OCI-LY3 (cell line): Measurements from ENCODE around the gene NDUFS8.
"Not testable (repeated sequence)": the region's sequence is repeated elsewhere in the genome, so short reads cannot be mapped to it uniquely, and the experiment has no call there.

Source experiments
- H2AFZ ChIP-seq: fragments of 200-600, 300-600 bp; shearing (Covaris generic); 2 replicates; pipeline ENCODE4 v1.6.0; 2014; ENCODE audit warnings: antibody characterized with exemption, low read depth, low read length
- H3K27ac ChIP-seq: fragments of 200-600, 300-600 bp; sonication (generic); 2 replicates; pipeline ENCODE4 v1.5.1; 2014; ENCODE audit warnings: mild to moderate bottlenecking, low read length, moderate library complexity, mixed read lengths
- H3K27me3 ChIP-seq: fragments of 200-600, 300-600 bp; sonication (generic); 2 replicates; pipeline ENCODE4 v1.6.1; 2014; ENCODE audit warnings: low read depth, low read length, mixed read lengths
- H3K36me3 ChIP-seq: fragments of 200-600, 300-600 bp; sonication (generic); replicated peaks from 2 replicates; pipeline ENCODE3; 2014; ENCODE audit warnings: low read depth, low read length, mixed read lengths
- H3K4me1 ChIP-seq: fragments of 300-600, 200-600 bp; sonication (generic); 2 replicates; pipeline ENCODE4 v1.6.1; 2014; ENCODE audit warnings: low read length, mixed read lengths
- H3K4me2 ChIP-seq: fragments of 200-600, 300-600 bp; sonication (generic); 2 replicates; pipeline ENCODE4 v1.6.1; 2014; ENCODE audit warnings: low read length, mixed read lengths
- H3K4me3 ChIP-seq: fragments of 300-600, 200-600 bp; sonication (generic); 2 replicates; pipeline ENCODE4 v1.5.1; 2014; ENCODE audit warnings: antibody characterized with exemption, mild to moderate bottlenecking, low read length, moderate library complexity
- H3K79me2 ChIP-seq: fragments of 300-600, 200-600 bp; shearing (Covaris generic); 2 replicates; pipeline ENCODE4 v1.6.1; 2014; ENCODE audit warnings: mild to moderate bottlenecking, low read length, mixed read lengths
- H3K9ac ChIP-seq: fragments of 300-600, 200-600 bp; shearing (Covaris generic); 2 replicates; pipeline ENCODE4 v1.6.0; 2014; ENCODE audit warnings: mild to moderate bottlenecking, low read length, moderate library complexity
- H3K9me3 ChIP-seq: fragments of 200-600, 300-600 bp; shearing (Covaris generic); 2 replicates; pipeline ENCODE4 v1.6.1; 2014; ENCODE audit warnings: low read length, mixed read lengths; ENCODE audit not compliant: insufficient read depth
- H4K20me1 ChIP-seq: fragments of 200-600, 300-600 bp; sonication (generic); 2 replicates; pipeline ENCODE4 v1.6.1; 2016; ENCODE audit warnings: low read length, mixed read lengths; ENCODE audit not compliant: insufficient read depth
- CTCF ChIP-seq: fragments of 200-600, 300-600 bp; sonication (generic); IDR thresholded peaks from 2 replicates; pipeline ENCODE4 v1.5.1; 2014; ENCODE audit warnings: antibody characterized with exemption, low read length, low read depth
- EZH2phosphoT487 ChIP-seq: fragments of 200-600 bp; shearing (Covaris generic); IDR thresholded peaks from 2 replicates; pipeline ENCODE4 v1.6.1; 2018; ENCODE audit warnings: antibody characterized with exemption, mixed run types, low read depth

NDUFS8 gene

GRCh38 chr11:68030318-68031143 lies at the start of gene NDUFS8:
NDUFS8 (plus strand) TSS chr11:68030681; CDS start chr11:68032152, 1,471 bp downstream.
- TF ChIP-seq CTCF (no peak), EZH2phosphoT487 (no peak)
- Histone ChIP-seq H3K4me1 (peaks cover 16% of the 10 kb centered on the region), H3K9ac (peak within 1 kb of the TSS; percentile 95), H3K27ac (peak within 1 kb of the TSS; percentile 45), H3K79me2 (peaks cover 27% of the 10 kb centered on the region), H3K36me3 (peaks cover 11% of the 10 kb centered on the region), H4K20me1 (no peaks in the 10 kb centered on the region), H3K9me3 (no peaks in the 10 kb centered on the region), H3K27me3 (no peaks in the 10 kb centered on the region), H3K4me2 (peak within 1 kb of the TSS; percentile 87), H2AFZ (peak within 1 kb of the TSS; percentile 58; the same call in 1 of the 2 replicates), H3K4me3 (peak within 1 kb of the TSS; percentile 92)

GRCh38 chr11:67981226-67981625 lies 49.3 kb upstream of the NDUFS8 start:
- not testable (repeated sequence) for H3K27ac ChIP-seq, H3K27me3 ChIP-seq, H3K4me1 ChIP-seq, H3K79me2 ChIP-seq, H3K36me3 ChIP-seq, H3K4me3 ChIP-seq, H3K9ac ChIP-seq, H2AFZ ChIP-seq, H4K20me1 ChIP-seq, H3K9me3 ChIP-seq, H3K4me2 ChIP-seq

- H4K20me1 ChIP-seq, H3K27me3 ChIP-seq, H3K79me2 ChIP-seq, H3K27ac ChIP-seq, H2AFZ ChIP-seq, H3K4me2 ChIP-seq, H3K9ac ChIP-seq, H3K4me1 ChIP-seq, H3K9me3 ChIP-seq, H3K4me3 ChIP-seq, H3K36me3 ChIP-seq: not testable (repeated sequence)
Observed at GRCh38 chr11:67982255-67982857, 48.1 kb upstream of the NDUFS8 start.

- no peak overlapping the region for H3K4me2 ChIP-seq
- H3K9ac ChIP-seq, result no peak overlapping the region
- H3K36me3 ChIP-seq, result no peaks in the 10 kb centered on the region
- H2AFZ ChIP-seq, result no peak overlapping the region
- no peaks in the 10 kb centered on the region for H4K20me1 ChIP-seq
- H3K27ac ChIP-seq, result no peak overlapping the region
- no peaks in the 10 kb centered on the region for H3K9me3 ChIP-seq
- H3K4me3 ChIP-seq, result no peak overlapping the region
- H3K4me1 ChIP-seq, result peaks cover under 1% of the 10 kb centered on the region; the same call in 1 of the 2 replicates
- no peaks in the 10 kb centered on the region for H3K27me3 ChIP-seq
- no peaks in the 10 kb centered on the region for H3K79me2 ChIP-seq
- no peak for TF ChIP-seq EZH2phosphoT487
- TF ChIP-seq CTCF, result no peak
Observed at GRCh38 chr11:67983951-67984350, 46.5 kb upstream of the NDUFS8 start.

- not testable (repeated sequence) for H3K36me3 ChIP-seq, H3K9ac ChIP-seq, H3K9me3 ChIP-seq, H3K4me2 ChIP-seq, H3K27me3 ChIP-seq, H2AFZ ChIP-seq, H3K4me1 ChIP-seq, H3K4me3 ChIP-seq, H3K79me2 ChIP-seq, H4K20me1 ChIP-seq, H3K27ac ChIP-seq
Observed at GRCh38 chr11:67985302-67985701, 45.2 kb upstream of the NDUFS8 start.

GRCh38 chr11:67990546-67991346 lies 39.7 kb upstream of the NDUFS8 start:
- H3K4me1 ChIP-seq, H3K27me3 ChIP-seq, H3K4me2 ChIP-seq, H3K36me3 ChIP-seq, H3K79me2 ChIP-seq, H3K9ac ChIP-seq, H3K9me3 ChIP-seq, H2AFZ ChIP-seq, H3K4me3 ChIP-seq, H3K27ac ChIP-seq: not testable (repeated sequence)
- H4K20me1 ChIP-seq, result peaks cover 11% of the 10 kb centered on the region

- H3K9ac ChIP-seq, H3K4me2 ChIP-seq, H3K36me3 ChIP-seq, H3K9me3 ChIP-seq, H3K79me2 ChIP-seq, H3K27ac ChIP-seq, H2AFZ ChIP-seq, H3K27me3 ChIP-seq, H3K4me3 ChIP-seq: not testable (repeated sequence)
- H4K20me1 ChIP-seq, result peaks cover 19% of the 10 kb centered on the region
- H3K4me1 ChIP-seq, result peaks cover 12% of the 10 kb centered on the region
Observed at GRCh38 chr11:67991347-67992121, 38.9 kb upstream of the NDUFS8 start.
